Ammon's horn (tissue), 1 donor: ENCODE data around the gene ARL13B.
"Not testable (repeated sequence)": the region's sequence is repeated elsewhere in the genome, so short reads cannot be mapped to it uniquely, and the experiment has no call there.

Source experiments
- DNase-seq: peaks from one replicate; pipeline ENCODE4 v3.0.0-alpha.2; 2016; ENCODE audit warnings: low spot score

The ARL13B gene

DNA sequence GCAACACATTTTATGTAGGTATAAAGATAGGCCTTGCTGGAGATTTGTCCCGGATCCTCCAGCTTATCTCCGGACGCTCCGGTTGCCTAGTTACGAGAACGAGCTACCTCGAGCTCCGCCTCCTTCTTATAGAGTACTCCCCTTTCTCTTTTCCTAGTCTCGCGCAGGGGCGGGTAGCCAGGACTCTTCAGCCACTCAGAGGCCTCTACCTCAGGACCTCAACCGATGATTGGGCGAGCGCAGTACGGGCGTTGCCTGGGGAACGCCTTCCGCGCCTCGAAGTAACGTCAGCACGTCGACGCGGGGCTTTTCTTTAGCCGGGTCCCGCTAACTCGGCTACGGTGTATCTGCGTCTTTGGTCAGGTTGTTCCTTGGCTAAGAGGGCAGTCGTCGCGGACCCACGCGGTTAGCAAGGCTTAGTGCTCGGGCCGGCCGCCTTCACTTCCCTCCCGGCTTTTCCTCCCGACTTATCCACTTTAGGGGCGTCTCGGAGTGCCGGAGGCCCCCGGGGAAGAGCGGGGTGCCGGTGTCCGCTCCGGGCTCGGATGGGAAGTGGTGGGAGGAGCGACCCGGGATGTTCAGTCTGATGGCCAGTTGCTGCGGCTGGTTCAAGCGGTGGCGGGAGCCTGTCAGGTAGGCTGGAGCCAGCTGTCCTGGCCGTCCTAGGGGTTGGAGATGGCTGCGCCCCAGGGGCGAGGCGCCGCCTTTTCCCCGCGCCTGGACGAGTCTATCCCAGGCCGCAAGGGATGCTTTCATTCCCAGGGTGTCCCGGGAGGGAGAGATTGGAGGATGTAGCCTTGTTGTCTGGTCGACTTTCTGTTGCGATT lies at the start of gene ARL13B:
ARL13B (plus strand) TSS at position 306 of the 827 bp plus-strand sequence; CDS start at position 575, 269 bp downstream.
- DNase-seq: peak; percentile 99

DNA sequence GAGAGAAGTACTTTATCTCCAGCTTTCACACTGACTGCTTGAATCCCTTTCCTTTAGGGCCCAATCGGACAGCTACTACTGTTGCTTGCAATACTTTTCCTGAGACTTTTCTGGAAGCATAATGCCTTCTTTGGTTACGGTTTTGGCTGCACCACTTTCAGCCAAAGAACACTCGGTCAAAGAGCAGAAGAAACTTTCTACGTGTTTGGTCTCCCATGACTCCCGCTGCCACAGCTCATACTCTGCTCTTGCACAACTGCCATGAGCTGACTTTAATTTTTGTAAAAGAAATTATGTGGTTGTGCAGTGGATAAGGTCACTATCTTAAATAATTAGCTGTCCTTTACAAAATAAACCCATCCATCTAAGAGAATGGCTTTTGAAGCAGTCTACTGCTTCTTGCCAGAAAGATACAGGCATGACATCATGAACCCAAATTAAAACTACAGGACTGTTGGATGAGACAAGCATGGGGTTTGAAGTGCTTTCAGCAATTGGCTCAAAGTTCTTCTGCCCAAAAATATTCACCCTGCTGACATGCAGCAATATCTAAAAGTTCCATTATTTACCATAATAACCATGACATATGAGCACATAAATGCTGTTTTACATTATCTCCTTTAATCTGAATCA lies 48.2 kb upstream of the ARL13B start:
- no peak for DNase-seq

- no peak for DNase-seq
These were observed 45.4 kb upstream of the ARL13B start for GRCh38 chr3:93934366-93935046.

- no peak for DNase-seq
These were observed 43.4 kb upstream of the ARL13B start for GRCh38 chr3:93936549-93936948.

DNA sequence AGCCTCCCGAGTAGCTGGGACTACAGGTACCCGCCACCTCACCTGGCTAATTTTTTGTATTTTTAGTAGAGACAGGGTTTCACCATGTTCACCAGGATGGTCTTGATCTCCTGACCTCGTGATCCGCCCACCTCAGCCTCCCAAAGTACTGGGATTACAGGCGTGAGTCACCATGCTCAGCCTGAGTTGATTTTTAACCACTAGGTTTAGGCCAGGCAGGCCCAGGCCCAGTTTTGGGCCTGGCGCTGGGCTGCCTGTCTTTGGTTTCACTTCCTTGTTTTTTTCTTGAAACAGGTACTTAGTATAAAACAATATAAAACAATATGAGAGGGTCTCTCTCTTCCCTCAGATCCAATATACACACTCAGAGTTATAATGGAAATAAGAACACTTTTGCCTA lies 42.5 kb upstream of the ARL13B start:
- DNase-seq: not testable (repeated sequence)

DNA sequence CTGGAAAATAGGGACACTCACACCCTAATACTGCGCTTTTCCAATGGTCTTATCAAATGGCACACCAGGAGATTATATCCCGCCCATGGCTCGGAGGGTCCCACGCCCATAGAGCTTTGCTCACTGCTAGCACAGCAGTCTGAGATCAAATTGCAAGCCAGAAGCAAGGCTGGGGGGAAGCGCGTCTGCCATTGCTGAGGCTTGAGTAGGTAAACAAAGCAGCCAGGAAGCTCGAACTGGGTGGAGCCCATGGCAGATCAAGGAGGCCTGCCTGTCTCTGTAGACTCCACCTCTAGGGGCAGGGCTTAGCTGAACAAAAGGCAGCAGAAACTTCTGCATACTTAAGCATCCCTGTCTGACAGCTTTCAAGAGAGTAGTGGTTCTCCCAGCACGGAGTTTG lies 30.0 kb upstream of the ARL13B start:
- not testable (repeated sequence) for DNase-seq

- no peak for DNase-seq
These were observed 18.9 kb upstream of the ARL13B start for GRCh38 chr3:93961026-93961425.

- peak; percentile 51 for DNase-seq
These were observed 18.5 kb upstream of the ARL13B start for GRCh38 chr3:93961489-93961888.

- no peak for DNase-seq
These were observed 17.2 kb upstream of the ARL13B start for GRCh38 chr3:93962798-93963197.

- DNase-seq: not testable (repeated sequence)
These were observed 14.8 kb upstream of the ARL13B start for GRCh38 chr3:93965106-93965505.

- no peak for DNase-seq
These were observed 10.5 kb upstream of the ARL13B start for GRCh38 chr3:93969443-93969842.

DNA sequence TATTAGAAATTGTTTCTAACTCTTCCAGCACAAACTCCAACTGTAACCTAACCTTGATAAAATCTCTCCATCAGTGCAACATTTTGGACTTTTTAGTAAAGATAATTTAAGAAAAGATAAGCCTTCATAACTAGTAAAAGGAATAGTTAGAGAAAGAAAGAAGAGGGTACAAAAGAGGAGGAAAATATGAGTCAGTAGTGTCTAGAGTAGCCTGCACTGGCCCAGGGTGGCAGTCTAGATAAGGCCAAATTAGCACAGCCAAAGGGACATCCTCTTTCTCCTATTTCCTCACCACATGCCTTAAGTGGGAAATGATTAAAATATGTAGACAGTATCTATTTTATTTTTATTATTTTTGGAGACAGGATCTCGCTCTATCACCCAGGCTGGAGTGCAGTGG lies 10.0 kb upstream of the ARL13B start:
- DNase-seq: no peak

DNA sequence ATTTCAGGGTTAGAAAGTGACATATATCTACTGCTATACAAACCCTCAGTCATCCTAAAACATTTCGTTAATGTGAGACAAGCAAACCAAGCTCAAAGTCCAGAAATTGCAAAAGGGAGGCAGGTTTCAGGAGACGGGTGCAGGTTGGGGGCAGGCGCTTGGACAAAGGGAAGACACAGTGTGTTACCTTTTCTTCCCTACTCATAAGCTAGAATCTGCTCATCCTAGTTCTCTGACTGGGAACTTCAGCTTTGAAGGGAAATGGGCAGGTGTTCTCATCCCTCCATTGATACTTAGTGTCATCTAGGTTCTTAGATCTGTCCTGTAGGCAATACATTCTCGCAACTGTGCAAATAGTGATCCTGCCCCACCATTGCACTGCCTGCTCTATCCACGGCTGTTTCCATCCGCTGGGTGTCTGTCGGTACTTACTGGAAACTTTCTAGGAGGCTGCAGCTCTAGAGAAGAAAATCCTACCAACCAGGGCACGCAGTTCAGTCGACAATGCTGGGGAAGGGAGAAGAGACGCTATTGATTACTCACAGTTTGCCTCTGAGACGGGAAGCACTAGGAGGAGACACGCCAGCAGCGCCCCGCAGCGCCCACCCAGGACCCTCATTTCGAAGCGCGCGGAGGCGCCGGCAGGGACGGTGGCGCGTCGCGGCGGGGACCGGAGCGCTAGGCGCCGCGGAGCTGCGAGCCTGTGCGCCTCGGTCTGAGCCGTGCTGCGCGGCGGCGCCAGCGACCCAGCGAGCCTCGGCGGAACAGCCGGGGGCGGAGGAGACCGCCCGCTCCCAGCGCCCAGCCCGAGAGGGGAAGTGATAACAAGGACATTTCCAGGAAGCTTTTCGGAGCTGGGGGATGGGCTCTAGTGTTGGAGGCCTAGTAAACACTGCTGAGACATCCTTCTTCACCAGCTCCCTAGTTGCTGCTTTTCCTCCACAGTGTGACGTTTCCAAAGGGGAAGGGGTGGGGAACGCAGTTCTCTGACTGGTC lies 6.5 kb upstream of the ARL13B start, which contains the start of gene PROS1:
PROS1 (minus strand) TSS at position 766 of the 996 bp plus-strand sequence; CDS start at position 619, 147 bp downstream.
- peak; percentile 78 for DNase-seq

GRCh38 chr3:93981649-93982048 lies 1.7 kb downstream of the ARL13B start:
- DNase-seq: no peak

DNA sequence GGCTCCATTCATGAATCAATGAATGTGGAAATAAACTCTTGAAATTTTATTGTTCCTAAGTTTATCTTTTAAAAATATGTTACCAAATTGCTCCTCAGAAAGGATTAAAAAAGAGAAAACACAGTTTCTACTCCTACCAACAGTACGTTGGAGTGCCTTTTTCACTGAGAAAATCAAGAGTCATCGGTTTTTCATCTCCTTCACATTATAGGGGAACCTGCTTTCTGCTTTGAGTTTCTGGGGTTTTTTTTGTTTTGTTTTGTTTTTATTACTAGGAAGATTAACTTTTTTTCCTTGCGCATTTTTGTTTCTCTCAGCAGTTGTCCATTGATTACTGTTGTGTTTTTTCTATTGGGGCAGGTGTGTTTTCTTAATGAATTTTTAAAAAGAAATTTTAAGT lies 3.5 kb downstream of the ARL13B start:
- no peak for DNase-seq

- no peak for DNase-seq
These were observed 4.7 kb downstream of the ARL13B start for GRCh38 chr3:93984618-93985017.

GRCh38 chr3:93988283-93988682 lies 8.3 kb downstream of the ARL13B start:
- no peak for DNase-seq

DNA sequence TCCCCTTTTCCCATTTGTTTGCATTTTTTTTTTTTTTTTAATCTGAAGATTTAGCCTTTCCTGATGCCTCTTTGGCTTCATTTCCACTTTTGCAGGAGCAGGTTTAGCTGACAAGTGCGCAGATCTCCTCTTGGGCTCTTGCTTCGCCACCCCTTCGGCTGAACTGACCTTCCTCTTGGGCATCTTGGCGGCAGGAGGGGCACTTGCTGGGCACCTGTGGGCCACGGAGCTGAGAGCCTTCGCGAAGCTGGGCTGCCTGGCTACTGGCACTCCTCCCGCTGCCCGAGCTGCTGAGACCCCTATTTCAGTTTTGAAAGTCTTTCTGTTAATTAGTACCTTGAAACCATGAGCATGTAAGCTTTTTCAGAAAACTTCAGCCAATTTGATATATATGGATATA lies 8.8 kb downstream of the ARL13B start:
- no peak for DNase-seq

DNA sequence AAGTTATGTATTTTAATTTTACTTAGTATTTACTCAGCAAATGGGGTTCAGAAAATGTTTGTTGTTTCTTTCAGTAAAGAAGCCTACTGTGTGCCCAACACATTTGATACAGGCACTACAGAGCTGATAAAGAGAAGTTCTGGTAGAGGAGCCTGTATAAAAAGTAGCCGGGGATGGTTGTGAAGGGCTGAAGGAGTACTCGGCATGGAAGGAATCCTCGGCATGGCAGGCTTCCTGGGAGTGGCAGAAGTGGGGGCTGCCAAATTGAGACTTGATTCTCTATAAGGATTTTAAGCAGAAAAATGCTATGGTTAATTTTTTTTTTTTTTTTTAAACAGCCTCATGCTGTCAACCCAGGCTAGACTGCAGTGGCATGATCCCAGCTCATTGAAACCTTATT lies 9.3 kb downstream of the ARL13B start:
- no peak for DNase-seq

DNA sequence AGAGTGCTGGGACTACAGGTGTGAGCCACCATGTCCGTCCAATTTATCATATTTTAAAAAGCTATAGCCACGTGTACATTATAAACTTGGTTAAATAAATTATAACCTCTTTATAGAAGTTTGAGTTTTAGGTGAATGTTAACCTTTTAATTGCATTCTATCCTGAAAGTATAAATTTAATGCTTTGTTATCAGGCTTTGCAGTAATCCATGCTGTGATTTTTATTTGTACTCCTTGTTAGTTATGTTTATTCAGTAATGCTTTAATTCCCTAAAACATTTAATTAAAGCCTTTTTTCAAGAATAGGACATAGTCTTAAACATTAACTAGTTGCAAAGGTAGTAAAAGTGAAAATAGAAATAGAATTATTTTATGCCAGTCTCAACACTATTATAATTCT lies 11.7 kb downstream of the ARL13B start:
- DNase-seq: no peak

GRCh38 chr3:93992207-93992606 lies 12.3 kb downstream of the ARL13B start:
- no peak for DNase-seq

DNA sequence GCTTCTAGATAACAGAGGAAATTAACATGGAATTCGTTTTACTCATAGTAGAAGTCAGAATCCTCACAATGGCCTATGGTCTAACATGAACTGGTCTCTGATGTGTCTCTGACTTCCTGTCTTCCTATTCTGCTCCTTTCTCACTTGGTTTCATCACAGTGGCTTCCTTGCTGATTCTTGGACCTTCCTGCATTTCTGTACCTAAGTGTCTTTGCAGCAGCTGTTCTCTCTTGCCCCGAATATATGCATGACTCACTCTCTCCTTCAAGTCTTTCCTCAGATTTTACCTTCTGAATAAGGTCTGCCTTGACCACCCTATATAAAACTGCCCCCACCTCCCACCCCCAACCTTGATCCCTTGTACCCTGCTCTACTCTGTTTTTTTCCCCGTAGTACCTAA lies 14.1 kb downstream of the ARL13B start:
- no peak for DNase-seq
